WTC11 (cell line): ENCODE data around the gene PRPSAP1. TPM values are rescaled to one million over a fixed set of nuclear protein-coding genes. Genes with fewer than 3 reads are reported as not detected.

ENCODE experiments used
- ATAC-seq: fragments of 200-7000 bp; cut with Tn5 transposase; 2 replicates; pipeline ENCODE4 v1.10.0; 2021; ENCODE audit warnings: mild to moderate bottlenecking, moderate library complexity
- CTCF ChIA-PET: fragments of 300-600 bp; sonication (Branson Sonifier 250); formaldehyde crosslinking; loops from one replicate; lab custom pipeline; 2021; ENCODE audit warnings: antibody characterized with exemption; lab: Charles Lee
- POLR2A ChIA-PET: fragments of 350-600 bp; sonication (Branson Sonifier 250); formaldehyde crosslinking; loops from one replicate; lab custom pipeline; 2021; ENCODE audit warnings: antibody characterized with exemption; lab: Charles Lee
- DNase-seq: peaks from one replicate; pipeline ENCODE4 v3.0.0; 2021; ENCODE audit warnings: low spot score
- H3K27ac Mint-ChIP-seq: 2 replicates; pipeline ENCODE4 v1.8.0; 2021; ENCODE audit warnings: mixed read lengths
- H3K27me3 Mint-ChIP-seq: 2 replicates; pipeline ENCODE4 v1.8.0; 2021; ENCODE audit warnings: low read depth, mild to moderate bottlenecking, moderate library complexity, mixed read lengths
- H3K36me3 Mint-ChIP-seq: 2 replicates; pipeline ENCODE4 v1.8.0; 2021; ENCODE audit warnings: mixed read lengths
- H3K4me1 Mint-ChIP-seq: 2 replicates; pipeline ENCODE4 v1.8.0; 2022; ENCODE audit warnings: mixed read lengths
- H3K4me3 Mint-ChIP-seq: 2 replicates; pipeline ENCODE4 v1.8.0; 2021; ENCODE audit warnings: mild to moderate bottlenecking, moderate library complexity, mixed read lengths
- H3K9me3 Mint-ChIP-seq: 2 replicates; pipeline ENCODE4 v1.8.0; 2021; ENCODE audit warnings: mixed read lengths
- CREB1 ChIP-seq: sonication (generic); formaldehyde crosslinking; IDR thresholded peaks from 2 replicates; pipeline ENCODE4 v1.8.0; 2023; ENCODE audit warnings: mild to moderate bottlenecking, missing genetic modification reagents
- ELF4 ChIP-seq: sonication (generic); formaldehyde crosslinking; IDR thresholded peaks from 2 replicates; pipeline ENCODE4 v1.8.1; 2022; ENCODE audit warnings: low read depth, mild to moderate bottlenecking, moderate library complexity, missing genetic modification reagents
- EMX1 ChIP-seq: fragments of 250-450 bp; sonication (Bioruptor Pico); IDR thresholded peaks from 2 replicates; pipeline ENCODE4 v1.8.0; 2021; ENCODE audit warnings: mild to moderate bottlenecking
- FOXK1 ChIP-seq: sonication (generic); formaldehyde crosslinking; IDR thresholded peaks from 2 replicates; pipeline ENCODE4 v1.8.0; 2022; ENCODE audit warnings: mild to moderate bottlenecking, moderate library complexity, missing genetic modification reagents
- GRHL2 ChIP-seq: fragments of 250-450 bp; sonication (Bioruptor Pico); IDR thresholded peaks from 2 replicates; pipeline ENCODE4 v1.8.0; 2022; ENCODE audit warnings: mild to moderate bottlenecking, moderate library complexity; ENCODE audit not compliant: insufficient replicate concordance, severe bottlenecking
- HMGA2 ChIP-seq: fragments of 250-450 bp; sonication (Bioruptor Pico); IDR thresholded peaks from 2 replicates; pipeline ENCODE4 v1.4.0; 2021; ENCODE audit warnings: mild to moderate bottlenecking, moderate library complexity
- IRF2 ChIP-seq: sonication (generic); formaldehyde crosslinking; IDR thresholded peaks from 2 replicates; pipeline ENCODE4 v1.8.0; 2022; ENCODE audit warnings: low read depth, missing genetic modification reagents, borderline replicate concordance
- MXD4 ChIP-seq: fragments of 250-450 bp; sonication (Bioruptor Pico); IDR thresholded peaks from 2 replicates; pipeline ENCODE4 v1.8.0; 2021; ENCODE audit warnings: mild to moderate bottlenecking, moderate library complexity, borderline replicate concordance
- MYBL2 ChIP-seq: sonication (generic); formaldehyde crosslinking; IDR thresholded peaks from 2 replicates; pipeline ENCODE4 v1.8.1; 2023; ENCODE audit warnings: mild to moderate bottlenecking, moderate library complexity, missing genetic modification reagents
- SMAD4 ChIP-seq: sonication (generic); formaldehyde crosslinking; IDR thresholded peaks from 2 replicates; pipeline ENCODE4 v1.8.0; 2022; ENCODE audit warnings: mild to moderate bottlenecking, missing genetic modification reagents
- SOX15 ChIP-seq: fragments of 250-450 bp; sonication (Bioruptor Pico); IDR thresholded peaks from 2 replicates; pipeline ENCODE4 v1.9.0; 2021; ENCODE audit warnings: mild to moderate bottlenecking
- SP1 ChIP-seq: sonication (generic); formaldehyde crosslinking; conservative IDR thresholded peaks from 2 replicates; pipeline ENCODE4 v1.8.1; 2022; ENCODE audit warnings: missing genetic modification reagents
- TCF7 ChIP-seq: sonication (generic); formaldehyde crosslinking; IDR thresholded peaks from 2 replicates; pipeline ENCODE4 v1.8.0; 2022; ENCODE audit warnings: mild to moderate bottlenecking, low read depth, missing genetic modification reagents, moderate library complexity
- TP53 ChIP-seq: sonication (generic); formaldehyde crosslinking; IDR thresholded peaks from 2 replicates; pipeline ENCODE4 v1.8.1; 2023; ENCODE audit warnings: mild to moderate bottlenecking, missing genetic modification reagents
- ZNF138 ChIP-seq: sonication (generic); formaldehyde crosslinking; conservative IDR thresholded peaks from 2 replicates; pipeline ENCODE4 v1.8.1; 2022; ENCODE audit warnings: mild to moderate bottlenecking, moderate library complexity, missing genetic modification reagents
- ZNF317 ChIP-seq: sonication (generic); formaldehyde crosslinking; IDR thresholded peaks from 2 replicates; pipeline ENCODE4 v1.8.1; 2023; ENCODE audit warnings: low read depth, mild to moderate bottlenecking, moderate library complexity, missing genetic modification reagents, borderline replicate concordance
- ZNF396 ChIP-seq: fragments of 250-450 bp; sonication (Bioruptor Pico); IDR thresholded peaks from 2 replicates; pipeline ENCODE4 v1.8.0; 2021; ENCODE audit warnings: mild to moderate bottlenecking, moderate library complexity, borderline replicate concordance
- total RNA-seq: library from RNA; stranded (reverse); gene quantifications from 3 replicates; pipeline ENCODE4 v1.2.3, GENCODE V29; 2021
- TF ChIP-seq, protein P1 (sequence below): sonication (generic); formaldehyde crosslinking; IDR thresholded peaks from 2 replicates; pipeline ENCODE4 v1.8.1; 2022; ENCODE audit warnings: missing genetic modification reagents, borderline replicate concordance
- TF ChIP-seq, protein P2 (sequence below): sonication (generic); formaldehyde crosslinking; IDR thresholded peaks from 2 replicates; pipeline ENCODE4 v1.8.1; 2023; ENCODE audit warnings: mild to moderate bottlenecking, missing genetic modification reagents, moderate library complexity
- TF ChIP-seq, protein P3 (sequence below): sonication (generic); formaldehyde crosslinking; IDR thresholded peaks from 2 replicates; pipeline ENCODE4 v1.8.0; 2022; ENCODE audit warnings: missing genetic modification reagents
- TF ChIP-seq, protein P4 (sequence below): fragments of 250-450 bp; sonication (Bioruptor Pico); IDR thresholded peaks from 2 replicates; pipeline ENCODE4 v1.9.0; 2021; ENCODE audit warnings: mild to moderate bottlenecking
- TF ChIP-seq, protein P5 (sequence below): fragments of 250-450 bp; sonication (Bioruptor Pico); IDR thresholded peaks from 2 replicates; pipeline ENCODE4 v1.8.0; 2021; ENCODE audit warnings: mild to moderate bottlenecking
- TF ChIP-seq, protein P6 (sequence below): sonication (generic); formaldehyde crosslinking; conservative IDR thresholded peaks from 2 replicates; pipeline ENCODE4 v1.8.1; 2022; ENCODE audit warnings: mild to moderate bottlenecking, missing genetic modification reagents

Gene PRPSAP1
- total RNA-seq, 1 experiment from 2014 or later, result 56.5 TPM

DNA sequence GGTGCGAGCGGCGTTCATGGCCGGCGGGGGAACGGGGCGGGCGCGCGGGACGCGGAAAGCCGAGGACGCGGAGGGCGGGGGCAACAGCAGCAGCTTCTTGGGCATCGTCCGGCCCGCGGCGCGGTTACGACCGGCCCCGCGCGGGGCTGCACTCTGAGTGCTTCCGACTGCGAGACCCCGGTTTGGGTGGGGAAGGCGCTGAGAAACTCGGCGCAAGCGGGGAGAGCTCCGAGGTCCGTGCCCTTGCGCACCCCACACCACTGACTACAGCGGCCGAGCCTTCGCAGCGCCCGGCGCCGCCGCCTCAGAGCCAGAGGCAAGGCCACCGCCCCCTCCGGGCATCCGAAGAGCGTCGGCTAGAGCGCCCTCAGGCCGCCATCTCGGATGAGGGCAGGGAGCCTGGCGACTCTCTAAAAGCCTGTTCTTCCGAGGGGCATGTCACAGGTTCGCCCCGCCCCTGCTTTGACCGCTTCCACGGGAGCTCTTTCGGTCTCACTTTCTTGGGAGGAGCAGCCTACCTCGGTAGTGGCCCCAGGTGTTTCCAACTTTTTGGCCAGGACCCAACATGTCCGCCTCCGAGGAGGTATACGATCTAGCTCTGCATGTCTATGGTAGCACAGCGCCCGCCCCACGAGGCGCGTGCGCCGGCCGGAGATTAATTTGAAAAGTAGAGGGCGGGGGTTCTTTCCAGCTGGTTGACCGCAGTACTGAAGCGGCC, at the start of gene PRPSAP1 (continued):
- TF ChIP-seq, protein P1, sequence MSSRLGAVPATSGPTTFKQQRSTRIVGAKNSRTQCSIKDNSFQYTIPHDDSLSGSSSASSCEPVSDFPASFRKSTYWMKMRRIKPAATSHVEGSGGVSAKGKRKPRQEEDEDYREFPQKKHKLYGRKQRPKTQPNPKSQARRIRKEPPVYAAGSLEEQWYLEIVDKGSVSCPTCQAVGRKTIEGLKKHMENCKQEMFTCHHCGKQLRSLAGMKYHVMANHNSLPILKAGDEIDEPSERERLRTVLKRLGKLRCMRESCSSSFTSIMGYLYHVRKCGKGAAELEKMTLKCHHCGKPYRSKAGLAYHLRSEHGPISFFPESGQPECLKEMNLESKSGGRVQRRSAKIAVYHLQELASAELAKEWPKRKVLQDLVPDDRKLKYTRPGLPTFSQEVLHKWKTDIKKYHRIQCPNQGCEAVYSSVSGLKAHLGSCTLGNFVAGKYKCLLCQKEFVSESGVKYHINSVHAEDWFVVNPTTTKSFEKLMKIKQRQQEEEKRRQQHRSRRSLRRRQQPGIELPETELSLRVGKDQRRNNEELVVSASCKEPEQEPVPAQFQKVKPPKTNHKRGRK (CRISPR knock-in tag), result no peak
- TF ChIP-seq SP1 (peak; percentile 90), ELF4 (no peak), MYBL2 (peak; percentile 33; the same call in 1 of the 2 replicates), EMX1 (CRISPR knock-in tag) (no peak), FOXK1 (peak; percentile 60), ZNF396 (no peak), MXD4 (CRISPR knock-in tag) (no peak), TCF7 (CRISPR knock-in tag) (no peak)

DNA sequence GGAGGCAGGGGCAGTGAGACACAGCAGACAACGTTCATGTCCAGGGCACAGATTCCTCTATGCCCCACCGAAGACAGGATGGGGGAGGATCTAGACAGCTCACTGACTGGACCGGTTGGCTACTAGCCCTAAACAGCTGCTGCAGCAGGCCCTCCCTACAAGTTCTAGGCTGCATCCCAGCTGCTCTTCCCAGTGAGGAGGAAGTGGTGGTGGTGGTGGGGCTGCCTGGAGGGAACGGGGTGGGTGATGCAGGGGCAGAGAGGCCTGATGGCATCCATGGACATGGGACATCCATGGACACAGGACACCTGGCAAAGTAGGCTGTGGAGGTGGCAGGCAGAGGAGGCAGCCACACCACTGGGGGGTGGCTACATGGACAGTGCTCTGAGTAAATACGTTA, 49.0 kb upstream of the PRPSAP1 start:
- no peak for ATAC-seq
- ChIA-PET CTCF (interaction anchor here (1.5 to 1.6 kb wide), 2 partner anchors 42 to 56 kb away, joined by 3 to 4 read pairs; no protein-coding TSS in a partner anchor), POLR2A (no interaction called here)
- DNase-seq, result no peak
- Mint-ChIP-seq H3K4me1 (no peaks in the 10 kb centered on the region), H3K27me3 (no peaks in the 10 kb centered on the region), H3K9me3 (no peaks in the 10 kb centered on the region), H3K27ac (no peak overlapping the region), H3K36me3 (peaks cover 55% of the 10 kb centered on the region), H3K4me3 (no peak overlapping the region)
- TF ChIP-seq, protein P2, sequence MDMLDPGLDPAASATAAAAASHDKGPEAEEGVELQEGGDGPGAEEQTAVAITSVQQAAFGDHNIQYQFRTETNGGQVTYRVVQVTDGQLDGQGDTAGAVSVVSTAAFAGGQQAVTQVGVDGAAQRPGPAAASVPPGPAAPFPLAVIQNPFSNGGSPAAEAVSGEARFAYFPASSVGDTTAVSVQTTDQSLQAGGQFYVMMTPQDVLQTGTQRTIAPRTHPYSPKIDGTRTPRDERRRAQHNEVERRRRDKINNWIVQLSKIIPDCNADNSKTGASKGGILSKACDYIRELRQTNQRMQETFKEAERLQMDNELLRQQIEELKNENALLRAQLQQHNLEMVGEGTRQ (CRISPR knock-in tag), result no peak
- no peak for TF ChIP-seq CREB1 (CRISPR knock-in tag)
- TF ChIP-seq, protein P3, sequence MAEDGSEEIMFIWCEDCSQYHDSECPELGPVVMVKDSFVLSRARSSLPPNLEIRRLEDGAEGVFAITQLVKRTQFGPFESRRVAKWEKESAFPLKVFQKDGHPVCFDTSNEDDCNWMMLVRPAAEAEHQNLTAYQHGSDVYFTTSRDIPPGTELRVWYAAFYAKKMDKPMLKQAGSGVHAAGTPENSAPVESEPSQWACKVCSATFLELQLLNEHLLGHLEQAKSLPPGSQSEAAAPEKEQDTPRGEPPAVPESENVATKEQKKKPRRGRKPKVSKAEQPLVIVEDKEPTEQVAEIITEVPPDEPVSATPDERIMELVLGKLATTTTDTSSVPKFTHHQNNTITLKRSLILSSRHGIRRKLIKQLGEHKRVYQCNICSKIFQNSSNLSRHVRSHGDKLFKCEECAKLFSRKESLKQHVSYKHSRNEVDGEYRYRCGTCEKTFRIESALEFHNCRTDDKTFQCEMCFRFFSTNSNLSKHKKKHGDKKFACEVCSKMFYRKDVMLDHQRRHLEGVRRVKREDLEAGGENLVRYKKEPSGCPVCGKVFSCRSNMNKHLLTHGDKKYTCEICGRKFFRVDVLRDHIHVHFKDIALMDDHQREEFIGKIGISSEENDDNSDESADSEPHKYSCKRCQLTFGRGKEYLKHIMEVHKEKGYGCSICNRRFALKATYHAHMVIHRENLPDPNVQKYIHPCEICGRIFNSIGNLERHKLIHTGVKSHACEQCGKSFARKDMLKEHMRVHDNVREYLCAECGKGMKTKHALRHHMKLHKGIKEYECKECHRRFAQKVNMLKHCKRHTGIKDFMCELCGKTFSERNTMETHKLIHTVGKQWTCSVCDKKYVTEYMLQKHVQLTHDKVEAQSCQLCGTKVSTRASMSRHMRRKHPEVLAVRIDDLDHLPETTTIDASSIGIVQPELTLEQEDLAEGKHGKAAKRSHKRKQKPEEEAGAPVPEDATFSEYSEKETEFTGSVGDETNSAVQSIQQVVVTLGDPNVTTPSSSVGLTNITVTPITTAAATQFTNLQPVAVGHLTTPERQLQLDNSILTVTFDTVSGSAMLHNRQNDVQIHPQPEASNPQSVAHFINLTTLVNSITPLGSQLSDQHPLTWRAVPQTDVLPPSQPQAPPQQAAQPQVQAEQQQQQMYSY (CRISPR knock-in tag), result no peak
- TF ChIP-seq, protein P4, sequence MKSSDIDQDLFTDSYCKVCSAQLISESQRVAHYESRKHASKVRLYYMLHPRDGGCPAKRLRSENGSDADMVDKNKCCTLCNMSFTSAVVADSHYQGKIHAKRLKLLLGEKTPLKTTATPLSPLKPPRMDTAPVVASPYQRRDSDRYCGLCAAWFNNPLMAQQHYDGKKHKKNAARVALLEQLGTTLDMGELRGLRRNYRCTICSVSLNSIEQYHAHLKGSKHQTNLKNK, result no peak
- TF ChIP-seq FOXK1, result no peak
- no peak for TF ChIP-seq IRF2 (CRISPR knock-in tag)
- TF ChIP-seq, protein P5, sequence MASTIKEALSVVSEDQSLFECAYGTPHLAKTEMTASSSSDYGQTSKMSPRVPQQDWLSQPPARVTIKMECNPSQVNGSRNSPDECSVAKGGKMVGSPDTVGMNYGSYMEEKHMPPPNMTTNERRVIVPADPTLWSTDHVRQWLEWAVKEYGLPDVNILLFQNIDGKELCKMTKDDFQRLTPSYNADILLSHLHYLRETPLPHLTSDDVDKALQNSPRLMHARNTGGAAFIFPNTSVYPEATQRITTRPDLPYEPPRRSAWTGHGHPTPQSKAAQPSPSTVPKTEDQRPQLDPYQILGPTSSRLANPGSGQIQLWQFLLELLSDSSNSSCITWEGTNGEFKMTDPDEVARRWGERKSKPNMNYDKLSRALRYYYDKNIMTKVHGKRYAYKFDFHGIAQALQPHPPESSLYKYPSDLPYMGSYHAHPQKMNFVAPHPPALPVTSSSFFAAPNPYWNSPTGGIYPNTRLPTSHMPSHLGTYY (CRISPR knock-in tag), result no peak
- no peak for TF ChIP-seq ZNF138 (CRISPR knock-in tag)
- TF ChIP-seq HMGA2 (CRISPR knock-in tag), result no peak
- TF ChIP-seq, protein P6, sequence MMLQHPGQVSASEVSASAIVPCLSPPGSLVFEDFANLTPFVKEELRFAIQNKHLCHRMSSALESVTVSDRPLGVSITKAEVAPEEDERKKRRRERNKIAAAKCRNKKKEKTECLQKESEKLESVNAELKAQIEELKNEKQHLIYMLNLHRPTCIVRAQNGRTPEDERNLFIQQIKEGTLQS, result no peak
- TF ChIP-seq SMAD4 (CRISPR knock-in tag), result no peak
- TF ChIP-seq TP53, result no peak
- TF ChIP-seq ZNF317 (CRISPR knock-in tag), result no peak
- no peak for TF ChIP-seq SOX15 (CRISPR knock-in tag)
- TF ChIP-seq GRHL2 (CRISPR knock-in tag), result no peak
